HepG2 (cell line): ENCODE measurements around the gene SLC35B2. TPM values are rescaled to one million over a fixed set of nuclear protein-coding genes. Genes with fewer than 3 reads are reported as not detected.

Experiments used
- ATM ChIP-seq: fragments of 450-650 bp; IDR thresholded peaks from 2 replicates; pipeline ENCODE4 v1.7.1; 2017; ENCODE audit warnings: mild to moderate bottlenecking, borderline replicate concordance
- CCAR2 ChIP-seq: fragments of 200-400 bp; formaldehyde crosslinking; optimal IDR thresholded peaks from 2 replicates; pipeline ENCODE3; 2018; ENCODE audit warnings: low read depth, mild to moderate bottlenecking, low read length, moderate library complexity
- HCFC1 ChIP-seq: fragments of 150-350 bp; IDR thresholded peaks from 2 replicates; pipeline ENCODE4 v1.6.1; 2014; ENCODE audit warnings: low read depth, low read length
- KDM6A ChIP-seq: IDR thresholded peaks from 2 replicates; pipeline ENCODE4 v1.6.1; 2016; ENCODE audit warnings: low read depth
- MAFF ChIP-seq: IDR thresholded peaks from 2 replicates; pipeline ENCODE4 v1.6.1; 2011; ENCODE audit warnings: low read depth, low read length, improper control_type of control experiment
- MTA1 ChIP-seq: sonication (generic); formaldehyde crosslinking; IDR thresholded peaks from 2 replicates; pipeline ENCODE4 v1.4.0; 2020; ENCODE audit warnings: missing genetic modification reagents, mild to moderate bottlenecking, borderline replicate concordance
- NR2C2 ChIP-seq: sonication (generic); formaldehyde crosslinking; IDR thresholded peaks from 2 replicates; pipeline ENCODE4 v1.4.0; 2020; ENCODE audit warnings: missing genetic modification reagents, mild to moderate bottlenecking, moderate library complexity, borderline replicate concordance
- RFX5 ChIP-seq: IDR thresholded peaks from 2 replicates; pipeline ENCODE4 v1.6.1; 2011; ENCODE audit warnings: low read depth, low read length, improper control_type of control experiment
- SOX13 ChIP-seq, 3 experiments: fragments of 450-650 bp in 1 of 3; sonication (generic) in 1 of 3; formaldehyde crosslinking in 1 of 3; IDR thresholded peaks in 2 of 3; conservative IDR thresholded peaks in 1 of 3; 2 replicates each; pipeline versions ENCODE4 v1.5.0 to v1.6.1; 2016 to 2020; ENCODE audit warnings: antibody characterized with exemption in 1 of 3, mild to moderate bottlenecking in 1 of 3, missing compliant biosample characterization in 1 of 3, missing genetic modification reagents in 1 of 3, moderate library complexity in 1 of 3
- SP5 ChIP-seq: IDR thresholded peaks from 2 replicates; pipeline ENCODE4 v1.6.1; 2016; ENCODE audit warnings: low read depth, borderline replicate concordance
- ZFP36L1 ChIP-seq: sonication (generic); formaldehyde crosslinking; IDR thresholded peaks from 2 replicates; pipeline ENCODE4 v1.8.0; 2022; ENCODE audit warnings: mild to moderate bottlenecking, missing genetic modification reagents, moderate library complexity
- ZNF101 ChIP-seq: sonication (generic); formaldehyde crosslinking; IDR thresholded peaks from 2 replicates; pipeline ENCODE4 v1.4.0; 2020; ENCODE audit warnings: mild to moderate bottlenecking, low read depth, missing genetic modification reagents, borderline replicate concordance
- ZNF160 ChIP-seq: sonication (generic); formaldehyde crosslinking; IDR thresholded peaks from 2 replicates; pipeline ENCODE4 v1.8.0; 2022; ENCODE audit warnings: mild to moderate bottlenecking, inconsistent platforms, missing genetic modification reagents
- ZNF253 ChIP-seq: sonication (generic); formaldehyde crosslinking; IDR thresholded peaks from 2 replicates; pipeline ENCODE4 v1.8.0; 2022; ENCODE audit warnings: mild to moderate bottlenecking, missing genetic modification reagents, borderline replicate concordance
- ZNF350 ChIP-seq: sonication (generic); formaldehyde crosslinking; IDR thresholded peaks from 2 replicates; pipeline ENCODE4 v1.4.0; 2020; ENCODE audit warnings: mild to moderate bottlenecking, low read depth, missing genetic modification reagents, borderline replicate concordance
- ZNF383 ChIP-seq: sonication (generic); formaldehyde crosslinking; IDR thresholded peaks from 2 replicates; pipeline ENCODE4 v1.4.0; 2020; ENCODE audit warnings: missing genetic modification reagents, mild to moderate bottlenecking, borderline replicate concordance
- polyA plus RNA-seq, 8 experiments: library from polyadenylated mRNA; depleted of rRNA in 3 of 8; stranded (reverse) in 7 of 8; unstranded in 1 of 8; fragments of >200 nt; fragmentation: Illumina TruSeq in 4 of 8; extraction: Trizol in 4 of 8; gene quantifications; 2 replicates each; pipeline versions ENCODE4 v1.2.1 to v1.2.3, GENCODE V29; 2011 to 2016; ENCODE audit warnings: low read depth in 4 of 8, missing spikeins in 1 of 8, mixed read lengths in 1 of 8; ENCODE audit not compliant: insufficient read depth in 1 of 8
- total RNA-seq, 5 experiments: library from RNA; depleted of rRNA; stranded (reverse); fragments of >200 nt; fragmentation: Illumina TruSeq; extraction: Trizol; gene quantifications; 2 replicates each; pipeline ENCODE4 v1.2.3, GENCODE V29; 2016; ENCODE audit warnings: low read depth in 1 of 5
- TF ChIP-seq, protein P1 (sequence below): sonication (generic); formaldehyde crosslinking; IDR thresholded peaks from 2 replicates; pipeline ENCODE4 v1.5.0; 2020; ENCODE audit warnings: missing genetic modification reagents, mild to moderate bottlenecking, borderline replicate concordance
- TF ChIP-seq, protein P2 (sequence below): sonication (generic); formaldehyde crosslinking; IDR thresholded peaks from 2 replicates; pipeline ENCODE4 v1.5.1; 2020; ENCODE audit warnings: missing genetic modification reagents, mild to moderate bottlenecking, borderline replicate concordance
- TF ChIP-seq, protein P3 (sequence below): sonication (generic); formaldehyde crosslinking; IDR thresholded peaks from 2 replicates; pipeline ENCODE4 v1.5.0; 2020; ENCODE audit warnings: mild to moderate bottlenecking, missing genetic modification reagents
- TF ChIP-seq, protein P4 (sequence below): sonication (generic); formaldehyde crosslinking; IDR thresholded peaks from 2 replicates; pipeline ENCODE4 v1.4.0; 2020; ENCODE audit warnings: missing genetic modification reagents

The SLC35B2 gene
- total and polyA plus RNA-seq, 2 of the 13 experiments (the other 11 are each of a cell fraction or from before 2014, with no cell fraction given): 61.1 to 148 TPM

DNA sequence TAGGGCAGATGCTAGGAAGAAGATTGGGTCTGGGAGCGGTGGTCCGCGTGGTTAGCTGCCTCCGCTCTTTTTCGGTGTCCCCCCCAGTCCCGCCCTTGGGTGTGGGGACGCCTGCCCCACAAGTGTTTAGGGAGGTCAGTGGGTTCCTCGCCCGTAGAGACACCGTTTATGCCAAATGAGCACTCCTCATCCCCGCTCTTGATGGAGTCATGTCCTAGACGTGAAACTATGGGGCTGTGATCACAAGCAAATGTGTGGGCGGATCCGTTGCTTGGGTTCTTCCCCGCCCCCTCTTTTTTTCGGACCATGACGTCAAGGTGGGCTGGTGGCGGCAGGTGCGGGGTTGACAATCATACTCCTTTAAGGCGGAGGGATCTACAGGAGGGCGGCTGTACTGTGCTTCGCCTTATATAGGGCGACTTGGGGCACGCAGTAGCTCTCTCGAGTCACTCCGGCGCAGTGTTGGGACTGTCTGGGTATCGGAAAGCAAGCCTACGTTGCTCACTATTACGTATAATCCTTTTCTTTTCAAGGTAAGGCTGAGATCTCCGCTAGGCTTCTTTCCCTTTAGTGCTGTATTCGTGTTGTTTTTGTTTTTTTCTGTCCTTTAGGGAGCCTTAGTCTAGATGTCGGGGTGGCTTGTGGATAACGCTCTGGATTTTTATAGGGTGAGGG, 10.5 kb downstream of the SLC35B2 start, which contains the start of gene HSP90AB1 (continued):
- TF ChIP-seq ZNF383 (CRISPR knock-in tag) (0 out of 2 replicates have a peak, but pooled peaks have one; percentile 22), ZNF253 (no peak), CCAR2 (peak; percentile 19), HCFC1 (peak; percentile 60), ZFP36L1 (no peak; the same call in 1 of the 2 replicates), KDM6A (0 out of 2 replicates have a peak, but pooled peaks have one; percentile 15), MAFF (no peak; the same call in 1 of the 2 replicates), NR2C2 (CRISPR knock-in tag) (no peak; the same call in 1 of the 2 replicates), ZNF160 (CRISPR knock-in tag) (peak; percentile 58), MTA1 (CRISPR knock-in tag) (no peak), SOX13 (IDR thresholded peaks at IDR 0.05) (no peak), SOX13 (CRISPR knock-in tag; conservative IDR thresholded peaks at IDR 0.05 in 1 of 2, IDR thresholded peaks at IDR 0.05 in 1 of 2) (peak in 1 of 2 experiments; percentile 62; a peak in 2 of 4 replicates), ATM (no peak), SP5 (CRISPR knock-in tag) (peak; percentile 85; the same call in 1 of the 2 replicates), RFX5 (no peak; the same call in 1 of the 2 replicates), ZNF101 (CRISPR knock-in tag) (0 out of 2 replicates have a peak, but pooled peaks have one; percentile 71), ZNF350 (CRISPR knock-in tag) (peak; percentile 46)
- TF ChIP-seq, protein P1, sequence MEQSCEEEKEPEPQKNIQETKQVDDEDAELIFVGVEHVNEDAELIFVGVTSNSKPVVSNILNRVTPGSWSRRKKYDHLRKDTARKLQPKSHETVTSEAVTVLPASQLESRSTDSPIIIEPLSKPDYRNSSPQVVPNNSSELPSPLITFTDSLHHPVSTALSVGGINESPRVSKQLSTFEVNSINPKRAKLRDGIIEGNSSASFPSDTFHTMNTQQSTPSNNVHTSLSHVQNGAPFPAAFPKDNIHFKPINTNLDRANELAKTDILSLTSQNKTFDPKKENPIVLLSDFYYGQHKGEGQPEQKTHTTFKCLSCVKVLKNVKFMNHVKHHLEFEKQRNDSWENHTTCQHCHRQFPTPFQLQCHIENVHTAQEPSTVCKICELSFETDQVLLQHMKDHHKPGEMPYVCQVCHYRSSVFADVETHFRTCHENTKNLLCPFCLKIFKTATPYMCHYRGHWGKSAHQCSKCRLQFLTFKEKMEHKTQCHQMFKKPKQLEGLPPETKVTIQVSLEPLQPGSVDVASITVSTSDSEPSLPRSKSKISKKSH: no peak
- TF ChIP-seq, protein P2, sequence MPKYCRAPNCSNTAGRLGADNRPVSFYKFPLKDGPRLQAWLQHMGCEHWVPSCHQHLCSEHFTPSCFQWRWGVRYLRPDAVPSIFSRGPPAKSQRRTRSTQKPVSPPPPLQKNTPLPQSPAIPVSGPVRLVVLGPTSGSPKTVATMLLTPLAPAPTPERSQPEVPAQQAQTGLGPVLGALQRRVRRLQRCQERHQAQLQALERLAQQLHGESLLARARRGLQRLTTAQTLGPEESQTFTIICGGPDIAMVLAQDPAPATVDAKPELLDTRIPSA: peak; percentile 85; the same call in 1 of the 2 replicates
- TF ChIP-seq, protein P3, sequence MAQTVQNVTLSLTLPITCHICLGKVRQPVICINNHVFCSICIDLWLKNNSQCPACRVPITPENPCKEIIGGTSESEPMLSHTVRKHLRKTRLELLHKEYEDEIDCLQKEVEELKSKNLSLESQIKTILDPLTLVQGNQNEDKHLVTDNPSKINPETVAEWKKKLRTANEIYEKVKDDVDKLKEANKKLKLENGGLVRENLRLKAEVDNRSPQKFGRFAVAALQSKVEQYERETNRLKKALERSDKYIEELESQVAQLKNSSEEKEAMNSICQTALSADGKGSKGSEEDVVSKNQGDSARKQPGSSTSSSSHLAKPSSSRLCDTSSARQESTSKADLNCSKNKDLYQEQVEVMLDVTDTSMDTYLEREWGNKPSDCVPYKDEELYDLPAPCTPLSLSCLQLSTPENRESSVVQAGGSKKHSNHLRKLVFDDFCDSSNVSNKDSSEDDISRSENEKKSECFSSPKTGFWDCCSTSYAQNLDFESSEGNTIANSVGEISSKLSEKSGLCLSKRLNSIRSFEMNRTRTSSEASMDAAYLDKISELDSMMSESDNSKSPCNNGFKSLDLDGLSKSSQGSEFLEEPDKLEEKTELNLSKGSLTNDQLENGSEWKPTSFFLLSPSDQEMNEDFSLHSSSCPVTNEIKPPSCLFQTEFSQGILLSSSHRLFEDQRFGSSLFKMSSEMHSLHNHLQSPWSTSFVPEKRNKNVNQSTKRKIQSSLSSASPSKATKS (CRISPR knock-in tag): no peak; the same call in 1 of the 2 replicates
- TF ChIP-seq, protein P4, sequence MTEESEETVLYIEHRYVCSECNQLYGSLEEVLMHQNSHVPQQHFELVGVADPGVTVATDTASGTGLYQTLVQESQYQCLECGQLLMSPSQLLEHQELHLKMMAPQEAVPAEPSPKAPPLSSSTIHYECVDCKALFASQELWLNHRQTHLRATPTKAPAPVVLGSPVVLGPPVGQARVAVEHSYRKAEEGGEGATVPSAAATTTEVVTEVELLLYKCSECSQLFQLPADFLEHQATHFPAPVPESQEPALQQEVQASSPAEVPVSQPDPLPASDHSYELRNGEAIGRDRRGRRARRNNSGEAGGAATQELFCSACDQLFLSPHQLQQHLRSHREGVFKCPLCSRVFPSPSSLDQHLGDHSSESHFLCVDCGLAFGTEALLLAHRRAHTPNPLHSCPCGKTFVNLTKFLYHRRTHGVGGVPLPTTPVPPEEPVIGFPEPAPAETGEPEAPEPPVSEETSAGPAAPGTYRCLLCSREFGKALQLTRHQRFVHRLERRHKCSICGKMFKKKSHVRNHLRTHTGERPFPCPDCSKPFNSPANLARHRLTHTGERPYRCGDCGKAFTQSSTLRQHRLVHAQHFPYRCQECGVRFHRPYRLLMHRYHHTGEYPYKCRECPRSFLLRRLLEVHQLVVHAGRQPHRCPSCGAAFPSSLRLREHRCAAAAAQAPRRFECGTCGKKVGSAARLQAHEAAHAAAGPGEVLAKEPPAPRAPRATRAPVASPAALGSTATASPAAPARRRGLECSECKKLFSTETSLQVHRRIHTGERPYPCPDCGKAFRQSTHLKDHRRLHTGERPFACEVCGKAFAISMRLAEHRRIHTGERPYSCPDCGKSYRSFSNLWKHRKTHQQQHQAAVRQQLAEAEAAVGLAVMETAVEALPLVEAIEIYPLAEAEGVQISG (CRISPR knock-in tag): peak; percentile 73
